Measurements from ENCODE around the gene DPH2. TPM values are rescaled to one million over a fixed set of nuclear protein-coding genes. Genes with fewer than 3 reads are reported as not detected.

Gene DPH2
- polyA plus RNA-seq, 1 donor: 19.9 TPM

DNA sequence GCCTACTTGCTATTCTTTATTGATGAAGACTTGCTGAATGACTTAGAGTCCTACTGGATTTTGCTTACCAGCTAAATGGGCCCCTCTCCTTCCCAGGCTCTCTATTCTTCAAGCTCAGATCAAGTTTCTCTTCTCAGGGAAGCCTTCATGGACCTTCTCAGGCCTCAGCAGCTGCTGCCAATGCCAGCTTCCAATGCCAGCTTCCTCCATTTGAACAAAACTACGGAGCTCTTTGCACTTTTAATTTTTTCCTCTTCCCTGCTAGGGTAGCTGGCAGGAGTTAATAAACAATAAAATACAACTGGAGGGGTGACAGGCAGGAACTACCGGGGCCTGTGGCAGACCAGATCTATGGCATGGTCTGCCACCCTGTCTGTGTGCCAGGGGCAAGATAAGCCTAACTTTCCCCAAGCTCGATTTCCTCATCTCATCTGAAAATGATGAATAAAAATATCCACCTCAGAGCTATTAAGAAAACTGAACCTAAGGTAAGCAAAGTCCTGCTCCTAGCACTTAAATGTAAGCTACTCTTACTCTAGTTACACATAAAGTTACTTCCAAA lies 24.1 kb upstream of the DPH2 start:
- Histone ChIP-seq H3K4me3 (ENCODE audit: low read length) (peak overlapping the region; percentile 80), H3K27ac (ENCODE audit: low read length) (peak overlapping the region; percentile 88), H3K27me3 (ENCODE audit: control insufficient read depth, insufficient read depth, low read length) (no peaks in the 10 kb centered on the region), H3K4me1 (ENCODE audit: control insufficient read depth, insufficient read depth, low read length) (peaks cover 17% of the 10 kb centered on the region), H3K36me3 (ENCODE audit: control insufficient read depth, insufficient read depth, low read length) (peaks cover 11% of the 10 kb centered on the region), H3K9me3 (ENCODE audit: control insufficient read depth, low read depth, low read length) (no peaks in the 10 kb centered on the region)
- no peak for DNase-seq
- no CpG with 5 or more reads among the region's 3 CpGs for WGBS (ENCODE audit: insufficient coverage, low lambda C conversion rate)

- H3K4me1 ChIP-seq (ENCODE audit: control insufficient read depth, insufficient read depth, low read length): peaks cover 17% of the 10 kb centered on the region
- no CpG with 5 or more reads among the region's 74 CpGs for WGBS (ENCODE audit: insufficient coverage, low lambda C conversion rate)
- H3K27ac ChIP-seq (ENCODE audit: low read length): peak within 1 kb of the TSS; percentile 88
- H3K36me3 ChIP-seq (ENCODE audit: control insufficient read depth, insufficient read depth, low read length): peaks cover 14% of the 10 kb centered on the region
- no peaks in the 10 kb centered on the region for H3K9me3 ChIP-seq (ENCODE audit: control insufficient read depth, low read depth, low read length)
- H3K4me3 ChIP-seq (ENCODE audit: low read length): peak within 1 kb of the TSS; percentile 80
- DNase-seq: peak; percentile 98
- no peaks in the 10 kb centered on the region for H3K27me3 ChIP-seq (ENCODE audit: control insufficient read depth, insufficient read depth, low read length)
Measured at GRCh38 chr1:43946236-43947060, 23.4 kb upstream of the DPH2 start, which contains the start of gene IPO13. Gene IPO13, plus strand, starts transcription at chr1:43946950. Its CDS starts 651 bp downstream, at chr1:43947601.

- no peak for DNase-seq
- no peaks in the 10 kb centered on the region for H3K9me3 ChIP-seq (ENCODE audit: control insufficient read depth, low read depth, low read length)
- peak overlapping the region; percentile 80 for H3K4me3 ChIP-seq (ENCODE audit: low read length)
- no peaks in the 10 kb centered on the region for H3K27me3 ChIP-seq (ENCODE audit: control insufficient read depth, insufficient read depth, low read length)
- peaks cover 17% of the 10 kb centered on the region for H3K4me1 ChIP-seq (ENCODE audit: control insufficient read depth, insufficient read depth, low read length)
- no CpG with 5 or more reads among the region's 27 CpGs for WGBS (ENCODE audit: insufficient coverage, low lambda C conversion rate)
- peak overlapping the region; percentile 88 for H3K27ac ChIP-seq (ENCODE audit: low read length)
- H3K36me3 ChIP-seq (ENCODE audit: control insufficient read depth, insufficient read depth, low read length): peaks cover 14% of the 10 kb centered on the region
Measured at GRCh38 chr1:43947061-43947873, 22.5 kb upstream of the DPH2 start.

GRCh38 chr1:43947874-43948437 lies 21.9 kb upstream of the DPH2 start:
- WGBS (ENCODE audit: insufficient coverage, low lambda C conversion rate): no CpG with 5 or more reads among the region's 3 CpGs
- Histone ChIP-seq H3K27ac (ENCODE audit: low read length) (no peak overlapping the region), H3K4me1 (ENCODE audit: control insufficient read depth, insufficient read depth, low read length) (peaks cover 17% of the 10 kb centered on the region), H3K27me3 (ENCODE audit: control insufficient read depth, insufficient read depth, low read length) (no peaks in the 10 kb centered on the region), H3K4me3 (ENCODE audit: low read length) (peak overlapping the region; percentile 80), H3K9me3 (ENCODE audit: control insufficient read depth, low read depth, low read length) (no peaks in the 10 kb centered on the region), H3K36me3 (ENCODE audit: control insufficient read depth, insufficient read depth, low read length) (peaks cover 14% of the 10 kb centered on the region)
- DNase-seq: peak in 1 of 2 donors; percentile 37

DNA sequence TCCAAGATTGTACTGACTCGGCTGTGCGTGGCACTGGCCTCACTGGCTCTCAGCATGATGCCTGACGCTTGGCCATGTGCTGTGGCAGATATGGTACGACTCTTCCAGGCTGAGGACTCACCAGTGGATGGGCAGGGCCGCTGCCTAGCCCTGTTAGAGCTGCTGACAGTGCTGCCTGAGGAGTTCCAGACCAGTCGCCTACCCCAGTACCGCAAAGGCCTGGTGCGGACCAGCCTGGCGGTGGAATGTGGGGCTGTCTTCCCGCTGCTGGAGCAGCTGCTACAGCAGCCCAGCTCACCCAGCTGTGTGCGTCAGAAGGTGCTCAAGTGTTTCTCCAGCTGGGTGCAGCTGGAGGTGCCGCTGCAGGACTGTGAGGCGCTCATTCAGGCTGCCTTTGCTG lies 20.1 kb upstream of the DPH2 start:
- peaks cover 14% of the 10 kb centered on the region for H3K36me3 ChIP-seq (ENCODE audit: control insufficient read depth, insufficient read depth, low read length)
- peaks cover 17% of the 10 kb centered on the region for H3K4me1 ChIP-seq (ENCODE audit: control insufficient read depth, insufficient read depth, low read length)
- DNase-seq: no peak
- WGBS (ENCODE audit: insufficient coverage, low lambda C conversion rate): no CpG with 5 or more reads among the region's 13 CpGs
- H3K27me3 ChIP-seq (ENCODE audit: control insufficient read depth, insufficient read depth, low read length): no peaks in the 10 kb centered on the region
- H3K27ac ChIP-seq (ENCODE audit: low read length): no peak overlapping the region
- H3K4me3 ChIP-seq (ENCODE audit: low read length): no peak overlapping the region
- H3K9me3 ChIP-seq (ENCODE audit: control insufficient read depth, low read depth, low read length): no peaks in the 10 kb centered on the region

DNA sequence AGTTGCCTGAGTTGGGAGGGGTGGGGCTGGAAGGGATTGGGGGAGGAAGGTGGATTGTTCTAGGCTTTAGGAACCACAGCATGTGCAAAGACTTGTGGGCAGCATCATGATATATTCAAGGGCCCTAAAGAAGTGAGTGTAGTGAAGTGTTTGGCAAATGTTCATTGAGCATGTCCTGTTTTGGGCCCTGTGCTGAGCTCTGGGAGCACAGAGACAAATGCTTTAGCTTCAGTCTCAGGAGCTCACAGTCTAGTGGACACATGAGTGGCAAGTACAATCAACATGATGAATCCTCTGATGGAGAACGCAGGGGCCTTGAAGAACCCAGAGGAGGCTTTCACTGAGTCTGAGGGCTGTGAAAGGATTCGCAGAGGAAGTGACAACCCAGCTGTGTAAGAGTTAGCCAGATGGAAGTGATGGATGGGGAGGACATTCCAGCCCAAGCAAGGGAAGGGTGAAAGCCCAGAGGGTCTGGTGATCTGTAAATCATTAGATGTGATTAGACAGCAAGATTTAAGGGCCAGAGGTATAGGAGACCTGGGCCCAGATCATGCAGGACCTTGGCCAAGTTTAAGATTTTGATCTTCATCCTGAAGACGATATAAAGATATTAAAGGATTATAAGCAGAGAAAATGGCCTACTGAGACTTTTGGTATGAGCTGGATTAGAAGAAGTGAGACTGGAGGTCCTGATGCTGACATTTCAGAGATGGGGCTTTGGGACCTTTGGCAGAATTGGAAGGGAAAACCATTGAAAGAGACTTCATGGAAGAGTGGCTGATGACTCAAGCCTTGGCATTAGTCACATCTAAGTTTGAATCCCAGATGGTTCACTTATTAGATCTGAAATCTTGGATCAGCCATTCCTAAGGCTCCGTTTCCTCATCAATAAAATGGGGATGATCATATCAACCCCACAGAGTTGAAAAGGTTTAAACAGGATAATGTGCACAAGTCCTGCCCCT lies 18.5 kb upstream of the DPH2 start:
- H3K36me3 ChIP-seq (ENCODE audit: control insufficient read depth, insufficient read depth, low read length): peaks cover 17% of the 10 kb centered on the region
- WGBS (ENCODE audit: insufficient coverage, low lambda C conversion rate): no CpG with 5 or more reads among the region's 4 CpGs

DNA sequence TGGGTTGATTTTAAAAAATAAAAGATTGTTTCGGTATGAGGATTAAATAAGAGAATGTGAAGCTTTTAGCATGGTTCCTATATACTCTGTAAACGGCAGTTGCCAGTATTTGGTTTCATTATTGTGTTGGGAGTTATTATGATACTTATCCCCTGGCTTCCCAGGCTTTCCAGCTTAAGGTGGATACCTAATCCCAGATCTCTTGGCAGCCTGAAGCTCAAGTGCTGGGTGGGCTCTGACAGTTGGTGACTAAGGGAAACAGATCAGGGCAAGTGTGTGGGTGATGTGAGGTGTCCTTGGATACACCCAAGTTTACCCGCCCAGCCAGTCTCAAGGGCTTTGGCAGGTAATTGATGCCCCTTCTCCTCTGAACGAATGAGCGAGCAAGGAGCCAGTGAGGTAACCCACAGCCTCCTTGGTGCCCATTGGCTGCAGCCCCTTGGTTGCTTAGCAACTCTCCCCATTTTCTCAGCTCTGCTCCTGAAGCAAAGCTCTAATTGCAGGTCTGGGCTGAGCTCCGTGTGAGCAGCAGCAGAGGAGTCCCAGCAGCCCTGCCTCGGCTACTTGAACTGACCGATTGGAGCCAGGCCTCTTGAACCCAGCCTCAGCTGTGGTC lies 17.0 kb upstream of the DPH2 start:
- Histone ChIP-seq H3K36me3 (ENCODE audit: control insufficient read depth, insufficient read depth, low read length) (peaks cover 31% of the 10 kb centered on the region), H3K9me3 (ENCODE audit: control insufficient read depth, low read depth, low read length) (no peaks in the 10 kb centered on the region), H3K27me3 (ENCODE audit: control insufficient read depth, insufficient read depth, low read length) (no peaks in the 10 kb centered on the region), H3K27ac (ENCODE audit: low read length) (no peak overlapping the region), H3K4me1 (ENCODE audit: control insufficient read depth, insufficient read depth, low read length) (peaks cover 7% of the 10 kb centered on the region), H3K4me3 (ENCODE audit: low read length) (no peak overlapping the region)
- DNase-seq: peak in 1 of 2 donors; percentile 29
- WGBS (ENCODE audit: insufficient coverage, low lambda C conversion rate): 80% methylated on average over 1 of the region's 8 CpGs

More for the DNA sequence above, 18.5 kb upstream of the DPH2 start:
- Histone ChIP-seq H3K27ac (ENCODE audit: low read length) (no peak overlapping the region), H3K4me3 (ENCODE audit: low read length) (no peak overlapping the region), H3K4me1 (ENCODE audit: control insufficient read depth, insufficient read depth, low read length) (peaks cover 15% of the 10 kb centered on the region), H3K27me3 (ENCODE audit: control insufficient read depth, insufficient read depth, low read length) (no peaks in the 10 kb centered on the region), H3K9me3 (ENCODE audit: control insufficient read depth, low read depth, low read length) (no peaks in the 10 kb centered on the region)
- no peak for DNase-seq

GRCh38 chr1:43953361-43953760 lies 16.4 kb upstream of the DPH2 start:
- no CpG with 5 or more reads among the region's 3 CpGs for WGBS (ENCODE audit: insufficient coverage, low lambda C conversion rate)
- H3K9me3 ChIP-seq (ENCODE audit: control insufficient read depth, low read depth, low read length): no peaks in the 10 kb centered on the region
- H3K4me1 ChIP-seq (ENCODE audit: control insufficient read depth, insufficient read depth, low read length): peaks cover 2% of the 10 kb centered on the region
- H3K27ac ChIP-seq (ENCODE audit: low read length): no peak overlapping the region
- H3K4me3 ChIP-seq (ENCODE audit: low read length): no peak overlapping the region
- no peak for DNase-seq
- peaks cover 37% of the 10 kb centered on the region for H3K36me3 ChIP-seq (ENCODE audit: control insufficient read depth, insufficient read depth, low read length)
- H3K27me3 ChIP-seq (ENCODE audit: control insufficient read depth, insufficient read depth, low read length): no peaks in the 10 kb centered on the region

DNA sequence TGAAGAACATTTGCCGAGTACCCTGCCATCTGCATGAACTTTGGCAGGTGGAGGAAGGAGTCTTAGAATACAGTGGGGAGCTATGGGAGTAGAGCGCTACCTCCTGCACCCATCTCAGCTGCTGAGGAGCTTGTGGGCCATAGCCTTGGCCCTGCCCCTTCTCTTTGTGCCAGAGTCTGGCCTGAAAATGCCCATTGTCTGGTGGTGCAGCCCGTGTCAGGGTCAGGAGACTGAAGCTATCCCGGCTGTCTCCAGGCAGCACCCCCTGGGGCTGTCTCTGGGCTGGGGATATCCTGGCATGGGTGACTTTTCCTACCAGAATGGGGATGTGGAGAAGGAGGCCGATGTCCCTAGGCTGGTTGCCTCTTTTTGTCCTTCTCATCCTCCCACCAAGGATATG lies 15.8 kb upstream of the DPH2 start:
- no peaks in the 10 kb centered on the region for H3K4me1 ChIP-seq (ENCODE audit: control insufficient read depth, insufficient read depth, low read length)
- DNase-seq: no peak
- peaks cover 42% of the 10 kb centered on the region for H3K36me3 ChIP-seq (ENCODE audit: control insufficient read depth, insufficient read depth, low read length)
- H3K4me3 ChIP-seq (ENCODE audit: low read length): no peak overlapping the region
- H3K27ac ChIP-seq (ENCODE audit: low read length): no peak overlapping the region
- no peaks in the 10 kb centered on the region for H3K9me3 ChIP-seq (ENCODE audit: control insufficient read depth, low read depth, low read length)
- H3K27me3 ChIP-seq (ENCODE audit: control insufficient read depth, insufficient read depth, low read length): no peaks in the 10 kb centered on the region
- no CpG with 5 or more reads among the region's 5 CpGs for WGBS (ENCODE audit: insufficient coverage, low lambda C conversion rate)

All from large intestine (tissue), 3 donors.